ENCODE data around the gene KDM2B.
"Not testable (repeated sequence)": the region's sequence is repeated elsewhere in the genome, so short reads cannot be mapped to it uniquely, and the experiment has no call there.

Gene KDM2B

GRCh38 chr12:121501946-121502345 is 78.9 kb downstream of the KDM2B start:
- DNase-seq = no peak

GRCh38 chr12:121499929-121500793 is 80.7 kb downstream of the KDM2B start:
- DNase-seq = peak; percentile 64

- DNase-seq = no peak
These were observed 85.1 kb downstream of the KDM2B start for GRCh38 chr12:121495746-121496145.

- DNase-seq = peak; percentile 22
These were observed 86.6 kb downstream of the KDM2B start for GRCh38 chr12:121494093-121494787.

GRCh38 chr12:121490401-121491281 is 90.2 kb downstream of the KDM2B start:
- no peak for DNase-seq

GRCh38 chr12:121489874-121490273 is 90.9 kb downstream of the KDM2B start:
- no peak for DNase-seq

- DNase-seq = no peak
These were observed 95.9 kb downstream of the KDM2B start for GRCh38 chr12:121484967-121485366.

- DNase-seq = not testable (repeated sequence)
These were observed 96.3 kb downstream of the KDM2B start for GRCh38 chr12:121484564-121484963.

GRCh38 chr12:121483949-121484348 is 96.9 kb downstream of the KDM2B start:
- no peak for DNase-seq

GRCh38 chr12:121476477-121476876 is 104.3 kb downstream of the KDM2B start:
- DNase-seq = no peak

GRCh38 chr12:121475279-121475678 is 105.5 kb downstream of the KDM2B start:
- no peak for DNase-seq

- DNase-seq = no peak
These were observed 108.5 kb downstream of the KDM2B start for GRCh38 chr12:121472150-121472905.

- DNase-seq = no peak
These were observed 110.1 kb downstream of the KDM2B start for GRCh38 chr12:121470751-121471150.

- DNase-seq = no peak
These were observed 112.4 kb downstream of the KDM2B start for GRCh38 chr12:121468499-121468801.

- DNase-seq = no peak
These were observed 113.0 kb downstream of the KDM2B start for GRCh38 chr12:121467638-121468498.

GRCh38 chr12:121466794-121467637 is 113.8 kb downstream of the KDM2B start:
- peak; percentile 93 for DNase-seq

- DNase-seq = peak; percentile 34
These were observed 114.7 kb downstream of the KDM2B start for GRCh38 chr12:121465921-121466793.

GRCh38 chr12:121464331-121464730 is 116.5 kb downstream of the KDM2B start:
- DNase-seq = no peak

GRCh38 chr12:121461048-121461447 is 119.8 kb downstream of the KDM2B start:
- no peak for DNase-seq

All from fibroblast of skin of back (primary cell).